GM12878 (cell line): ENCODE measurements around the gene HAAO. TPM values are rescaled to one million over a fixed set of nuclear protein-coding genes. Genes with fewer than 3 reads are reported as not detected.

Experiments
- ATAC-seq: fragments of 200-7000 bp; cut with Tn5 transposase; 3 replicates; pipeline ENCODE4 v1.9.1; 2020; ENCODE audit warnings: mild to moderate bottlenecking, moderate library complexity
- BruUV-seq: library from RNA; stranded (reverse); fragments of 400-500 nt; replicated peaks from 2 replicates; lab custom pipeline; 2021; lab: Mats Ljungman, UMichigan
- CTCF ChIA-PET: fragments of 300-600 bp; sonication (Branson Sonifier 250); formaldehyde crosslinking; extraction: SDS; loops from one replicate; lab custom pipeline; 2021; ENCODE audit warnings: inconsistent platforms; lab: Yijun Ruan, JAX
- POLR2A ChIA-PET: fragments of 350-600 bp; formaldehyde crosslinking; extraction: SDS; loops from one replicate; lab custom pipeline; 2021; ENCODE audit warnings: inconsistent platforms; lab: Charles Lee
- RAD21 ChIA-PET: fragments of 300-600 bp; sonication (Branson Sonifier 250); formaldehyde crosslinking; loops from one replicate; lab custom pipeline; 2023; ENCODE audit warnings: antibody characterized with exemption; ENCODE audit not compliant: unreplicated experiment; lab: Charles Lee
- SMC1A ChIA-PET: fragments of 300-600 bp; sonication (Branson Sonifier 250); formaldehyde crosslinking; loops from one replicate; lab custom pipeline; 2023; ENCODE audit not compliant: unreplicated experiment, uncharacterized antibody; lab: Charles Lee
- DNase-seq: peaks from one replicate; pipeline ENCODE4 v3.0.0-alpha.2; 2011; ENCODE audit warnings: low read depth, low spot score
- FAIRE-seq: peaks from 3 replicates; lab custom pipeline; 2011; peaks lifted over from hg19 to GRCh38; lab: Jason Lieb, UNC
- H2AFZ ChIP-seq: 2 replicates; pipeline ENCODE4 v1.6.0; 2011; ENCODE audit warnings: low read depth, low read length, control low read depth; ENCODE audit not compliant: control insufficient read depth
- H3K27ac ChIP-seq: 2 replicates; pipeline ENCODE4 v1.5.1; 2011; ENCODE audit warnings: control low read depth; ENCODE audit not compliant: control insufficient read depth, insufficient read depth
- H3K27me3 ChIP-seq, 2 experiments: replicated peaks in 1 of 2; 2 replicates each; pipeline versions ENCODE4 v1.6.0 to v1.6.1; 2011; ENCODE audit warnings: low read length in 1 of 2; ENCODE audit not compliant: control insufficient read depth in 2 of 2, insufficient read depth in 2 of 2
- H3K36me3 ChIP-seq, 2 experiments: 2 replicates each; pipeline ENCODE4 v1.5.1; 2011; ENCODE audit warnings: low read length in 1 of 2; ENCODE audit not compliant: control insufficient read depth in 2 of 2, insufficient read depth in 2 of 2
- H3K4me1 ChIP-seq: 2 replicates; pipeline ENCODE4 v1.6.1; 2011; ENCODE audit warnings: mild to moderate bottlenecking, low read length, moderate library complexity, mixed read lengths; ENCODE audit not compliant: control insufficient read depth, insufficient read depth
- H3K4me2 ChIP-seq: 2 replicates; pipeline ENCODE4 v1.6.0; 2011; ENCODE audit warnings: control low read depth; ENCODE audit not compliant: control insufficient read depth, insufficient read depth
- H3K4me3 ChIP-seq: fragments of 200-600 bp; sonication (generic); 2 replicates; pipeline ENCODE4 v1.5.1; 2016
- H3K79me2 ChIP-seq: 2 replicates; pipeline ENCODE4 v1.6.0; 2011; ENCODE audit warnings: low read length; ENCODE audit not compliant: control insufficient read depth, insufficient read depth
- H3K9ac ChIP-seq: 2 replicates; pipeline ENCODE4 v1.8.0; 2011; ENCODE audit warnings: low read length, control low read depth, mixed read lengths; ENCODE audit not compliant: control insufficient read depth, insufficient read depth
- H3K9me3 ChIP-seq: replicated peaks from 3 replicates; pipeline ENCODE4 v1.5.1; 2011; ENCODE audit warnings: mild to moderate bottlenecking, low read length; ENCODE audit not compliant: control insufficient read depth, insufficient read depth
- H4K20me1 ChIP-seq: 2 replicates; pipeline ENCODE4 v1.6.0; 2011; ENCODE audit not compliant: control insufficient read depth, insufficient read depth
- MYC ChIP-seq: IDR thresholded peaks from 2 replicates; pipeline ENCODE4 v1.6.1; 2011; ENCODE audit warnings: mild to moderate bottlenecking, low read length, moderate library complexity, inconsistent platforms; ENCODE audit not compliant: insufficient read depth, insufficient replicate concordance, insufficient read length, severe bottlenecking
- SIX5 ChIP-seq: IDR thresholded peaks from 2 replicates; pipeline ENCODE4 v1.6.1; 2011; ENCODE audit warnings: mild to moderate bottlenecking, low read depth, low read length, moderate library complexity; ENCODE audit not compliant: severe bottlenecking
- WGBS: methylation state at CpG from one replicate; pipeline ENCODE4 v1.1.6; 2016; ENCODE audit warnings: low lambda C conversion rate; ENCODE audit not compliant: insufficient replicate concordance, insufficient coverage; ENCODE audit errors: missing lambda C conversion rate; 5-methylcytosine and 5-hydroxymethylcytosine counted together
- in situ Hi-C: fragments of 300-500 bp; cut with MboI; formaldehyde crosslinking; loops from 9 replicates; pipeline ENCODE4 v1.14.3; 2018; ENCODE audit warnings: mixed read lengths
- intact Hi-C: fragments of 100-400 bp; cut with micrococcal nuclease; formaldehyde crosslinking; loops from one replicate; pipeline ENCODE4 v1.14.2; 2022; ENCODE audit not compliant: unreplicated experiment
- polyA plus RNA-seq, 11 experiments: library from polyadenylated mRNA; depleted of rRNA in 4 of 11; unstranded in 6 of 11; stranded (reverse) in 5 of 11; fragments of >200 nt; fragmentation: Nextera tagmentation in 4 of 11; fragmentation: Illumina TruSeq in 1 of 11; extraction: Ambion mirVana in 4 of 11; extraction: Trizol in 1 of 11; gene quantifications; 1 replicate in 1 of 11; 2 replicates in 10 of 11; pipeline versions ENCODE4 v1.2.1 to v1.2.3, GENCODE V29; 2011 to 2016; ENCODE audit warnings: inconsistent platforms in 2 of 11, missing spikeins in 2 of 11, low read depth in 1 of 11
- total RNA-seq, 4 experiments: library from RNA; depleted of rRNA in 3 of 4; stranded (reverse); fragments of >200 nt in 3 of 4; fragmentation: Illumina TruSeq in 1 of 4; extraction: Trizol in 1 of 4; gene quantifications; 2 replicates each; pipeline versions ENCODE4 v1.2.1 to v1.2.3, GENCODE V29; 2013 to 2021
- TF ChIP-seq, protein P1 (sequence below): fragments of 150-350 bp; IDR thresholded peaks from 2 replicates; pipeline ENCODE4 v1.6.1; 2016; ENCODE audit warnings: low read depth, low read length
- TF ChIP-seq, protein P2 (sequence below): fragments of 450-650 bp; IDR thresholded peaks from 2 replicates; pipeline ENCODE4 v1.6.1; 2018; ENCODE audit warnings: borderline replicate concordance, mild to moderate bottlenecking; ENCODE audit not compliant: partially characterized antibody

Gene HAAO
- total and polyA plus RNA-seq, 10 of the 15 experiments (the other 5 are each of a cell fraction or from before 2014, with no cell fraction given): 4.3 to 58.7 (median 26.8) TPM

DNA sequence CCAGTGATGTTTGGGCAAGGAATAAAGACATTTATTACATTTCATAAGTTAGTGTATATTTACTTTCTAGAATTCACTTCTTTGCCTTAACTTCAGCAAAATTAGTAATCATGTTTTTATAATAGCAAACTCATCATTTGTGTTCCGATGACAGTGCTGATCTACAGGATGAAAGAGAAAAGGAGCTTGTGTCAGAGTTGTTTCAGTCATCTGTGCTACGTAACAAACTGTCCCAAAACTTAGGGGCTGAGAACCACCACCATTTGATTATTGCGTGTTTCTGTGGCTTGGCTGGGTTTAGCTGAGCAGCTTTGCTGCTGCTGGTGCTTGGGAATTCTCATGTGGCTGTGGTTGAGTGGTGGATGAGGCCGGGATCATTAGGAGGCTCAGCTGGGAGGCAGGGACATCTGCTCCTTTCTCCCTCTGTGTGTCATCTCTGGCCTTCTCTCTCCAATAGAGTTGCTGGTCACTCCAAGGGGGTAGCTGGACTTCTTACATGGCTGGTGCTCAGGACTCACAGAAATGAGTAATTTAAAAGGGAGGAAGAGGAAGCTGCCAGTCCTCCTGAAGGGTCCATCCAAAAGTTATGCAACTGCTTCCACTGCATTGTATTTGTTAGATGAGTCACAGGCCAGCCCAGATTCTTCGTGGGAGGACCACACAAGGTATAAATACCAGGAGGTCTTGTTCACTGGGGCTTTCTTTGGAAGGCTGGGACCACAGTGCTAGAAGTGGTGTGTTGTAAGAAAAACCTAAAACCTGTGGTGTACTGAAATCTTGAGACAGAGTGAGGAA is 43.4 kb upstream of the HAAO start (continued):
- TF ChIP-seq, protein P1, sequence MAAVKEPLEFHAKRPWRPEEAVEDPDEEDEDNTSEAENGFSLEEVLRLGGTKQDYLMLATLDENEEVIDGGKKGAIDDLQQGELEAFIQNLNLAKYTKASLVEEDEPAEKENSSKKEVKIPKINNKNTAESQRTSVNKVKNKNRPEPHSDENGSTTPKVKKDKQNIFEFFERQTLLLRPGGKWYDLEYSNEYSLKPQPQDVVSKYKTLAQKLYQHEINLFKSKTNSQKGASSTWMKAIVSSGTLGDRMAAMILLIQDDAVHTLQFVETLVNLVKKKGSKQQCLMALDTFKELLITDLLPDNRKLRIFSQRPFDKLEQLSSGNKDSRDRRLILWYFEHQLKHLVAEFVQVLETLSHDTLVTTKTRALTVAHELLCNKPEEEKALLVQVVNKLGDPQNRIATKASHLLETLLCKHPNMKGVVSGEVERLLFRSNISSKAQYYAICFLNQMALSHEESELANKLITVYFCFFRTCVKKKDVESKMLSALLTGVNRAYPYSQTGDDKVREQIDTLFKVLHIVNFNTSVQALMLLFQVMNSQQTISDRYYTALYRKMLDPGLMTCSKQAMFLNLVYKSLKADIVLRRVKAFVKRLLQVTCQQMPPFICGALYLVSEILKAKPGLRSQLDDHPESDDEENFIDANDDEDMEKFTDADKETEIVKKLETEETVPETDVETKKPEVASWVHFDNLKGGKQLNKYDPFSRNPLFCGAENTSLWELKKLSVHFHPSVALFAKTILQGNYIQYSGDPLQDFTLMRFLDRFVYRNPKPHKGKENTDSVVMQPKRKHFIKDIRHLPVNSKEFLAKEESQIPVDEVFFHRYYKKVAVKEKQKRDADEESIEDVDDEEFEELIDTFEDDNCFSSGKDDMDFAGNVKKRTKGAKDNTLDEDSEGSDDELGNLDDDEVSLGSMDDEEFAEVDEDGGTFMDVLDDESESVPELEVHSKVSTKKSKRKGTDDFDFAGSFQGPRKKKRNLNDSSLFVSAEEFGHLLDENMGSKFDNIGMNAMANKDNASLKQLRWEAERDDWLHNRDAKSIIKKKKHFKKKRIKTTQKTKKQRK: no peak
- TF ChIP-seq, protein P2, sequence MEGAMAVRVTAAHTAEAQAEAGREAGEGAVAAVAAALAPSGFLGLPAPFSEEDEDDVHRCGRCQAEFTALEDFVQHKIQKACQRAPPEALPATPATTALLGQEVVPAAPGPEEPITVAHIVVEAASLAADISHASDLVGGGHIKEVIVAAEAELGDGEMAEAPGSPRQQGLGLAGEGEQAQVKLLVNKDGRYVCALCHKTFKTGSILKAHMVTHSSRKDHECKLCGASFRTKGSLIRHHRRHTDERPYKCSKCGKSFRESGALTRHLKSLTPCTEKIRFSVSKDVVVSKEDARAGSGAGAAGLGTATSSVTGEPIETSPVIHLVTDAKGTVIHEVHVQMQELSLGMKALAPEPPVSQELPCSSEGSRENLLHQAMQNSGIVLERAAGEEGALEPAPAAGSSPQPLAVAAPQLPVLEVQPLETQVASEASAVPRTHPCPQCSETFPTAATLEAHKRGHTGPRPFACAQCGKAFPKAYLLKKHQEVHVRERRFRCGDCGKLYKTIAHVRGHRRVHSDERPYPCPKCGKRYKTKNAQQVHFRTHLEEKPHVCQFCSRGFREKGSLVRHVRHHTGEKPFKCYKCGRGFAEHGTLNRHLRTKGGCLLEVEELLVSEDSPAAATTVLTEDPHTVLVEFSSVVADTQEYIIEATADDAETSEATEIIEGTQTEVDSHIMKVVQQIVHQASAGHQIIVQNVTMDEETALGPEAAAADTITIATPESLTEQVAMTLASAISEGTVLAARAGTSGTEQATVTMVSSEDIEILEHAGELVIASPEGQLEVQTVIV: no peak

DNA sequence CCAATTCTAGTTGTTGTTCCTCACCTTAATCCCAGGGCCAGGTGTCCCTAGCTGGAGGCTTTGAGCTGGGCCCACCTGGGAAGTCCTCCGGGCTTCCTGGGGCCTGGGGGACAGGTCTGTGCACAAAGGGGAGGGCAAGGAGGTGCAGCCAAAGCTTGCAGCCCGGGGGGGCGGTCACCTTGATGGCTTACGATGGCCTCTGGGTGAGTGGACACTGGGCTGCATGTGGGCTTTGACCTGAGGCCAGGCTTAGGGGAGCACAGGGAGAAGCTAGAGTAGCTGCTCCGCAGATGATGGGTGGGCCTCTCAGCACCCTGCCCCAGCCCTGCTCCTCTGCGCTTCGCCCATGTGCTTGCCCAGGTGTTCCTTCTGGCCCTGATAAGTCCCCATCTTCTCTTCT is 41.8 kb upstream of the HAAO start:
- no peak for FAIRE-seq
- in situ Hi-C loops: no loop called here
- no peak for DNase-seq
- Histone ChIP-seq H3K27me3 (no peaks in the 10 kb centered on the region), H3K27ac (no peak overlapping the region), H3K4me2 (no peak overlapping the region), H3K4me1 (no peaks in the 10 kb centered on the region)
- BruUV-seq: no TSS peak
- SMC1A ChIA-PET: no interaction called here
- WGBS: 65% methylated on average over 7 of the region's 7 CpGs
- TF ChIP-seq SIX5 (no peak), MYC (no peak)
- TF ChIP-seq, all 136 proteins: peak for 0
- H2AFZ ChIP-seq: no peak overlapping the region
- H3K4me3 ChIP-seq: no peak overlapping the region
- no peak for ATAC-seq
- intact Hi-C loops: no loop called here
- no peaks in the 10 kb centered on the region for H4K20me1 ChIP-seq
- CTCF ChIA-PET: no interaction called here
- no peaks in the 10 kb centered on the region; the same call in 2 of the 3 replicates for H3K9me3 ChIP-seq
- no peak overlapping the region for H3K9ac ChIP-seq
- no peaks in the 10 kb centered on the region for H3K36me3 ChIP-seq
- H3K79me2 ChIP-seq: no peaks in the 10 kb centered on the region
- POLR2A ChIA-PET: no interaction called here
- RAD21 ChIA-PET: no interaction called here
